ENCODE data around the gene BBS2.

- TF ChIP-seq, protein P1, sequence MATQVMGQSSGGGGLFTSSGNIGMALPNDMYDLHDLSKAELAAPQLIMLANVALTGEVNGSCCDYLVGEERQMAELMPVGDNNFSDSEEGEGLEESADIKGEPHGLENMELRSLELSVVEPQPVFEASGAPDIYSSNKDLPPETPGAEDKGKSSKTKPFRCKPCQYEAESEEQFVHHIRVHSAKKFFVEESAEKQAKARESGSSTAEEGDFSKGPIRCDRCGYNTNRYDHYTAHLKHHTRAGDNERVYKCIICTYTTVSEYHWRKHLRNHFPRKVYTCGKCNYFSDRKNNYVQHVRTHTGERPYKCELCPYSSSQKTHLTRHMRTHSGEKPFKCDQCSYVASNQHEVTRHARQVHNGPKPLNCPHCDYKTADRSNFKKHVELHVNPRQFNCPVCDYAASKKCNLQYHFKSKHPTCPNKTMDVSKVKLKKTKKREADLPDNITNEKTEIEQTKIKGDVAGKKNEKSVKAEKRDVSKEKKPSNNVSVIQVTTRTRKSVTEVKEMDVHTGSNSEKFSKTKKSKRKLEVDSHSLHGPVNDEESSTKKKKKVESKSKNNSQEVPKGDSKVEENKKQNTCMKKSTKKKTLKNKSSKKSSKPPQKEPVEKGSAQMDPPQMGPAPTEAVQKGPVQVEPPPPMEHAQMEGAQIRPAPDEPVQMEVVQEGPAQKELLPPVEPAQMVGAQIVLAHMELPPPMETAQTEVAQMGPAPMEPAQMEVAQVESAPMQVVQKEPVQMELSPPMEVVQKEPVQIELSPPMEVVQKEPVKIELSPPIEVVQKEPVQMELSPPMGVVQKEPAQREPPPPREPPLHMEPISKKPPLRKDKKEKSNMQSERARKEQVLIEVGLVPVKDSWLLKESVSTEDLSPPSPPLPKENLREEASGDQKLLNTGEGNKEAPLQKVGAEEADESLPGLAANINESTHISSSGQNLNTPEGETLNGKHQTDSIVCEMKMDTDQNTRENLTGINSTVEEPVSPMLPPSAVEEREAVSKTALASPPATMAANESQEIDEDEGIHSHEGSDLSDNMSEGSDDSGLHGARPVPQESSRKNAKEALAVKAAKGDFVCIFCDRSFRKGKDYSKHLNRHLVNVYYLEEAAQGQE (IDR thresholded peaks at IDR 0.05; ENCODE audit: insufficient read depth in 1 of 2, low read depth in 2 of 2, low read length in 2 of 2): no peak
- no peak for TF ChIP-seq POLR2AphosphoS5 (IDR thresholded peaks at IDR 0.05; ENCODE audit: low read depth, low read length)
- no peak for TF ChIP-seq TAF1 (IDR thresholded peaks at IDR 0.05; ENCODE audit: borderline replicate concordance, insufficient read depth, low read length)
- TF ChIP-seq SIN3A (IDR thresholded peaks at IDR 0.05; ENCODE audit: borderline replicate concordance, insufficient read depth, low read length): no peak
- no peak for TF ChIP-seq FOXP2 (optimal IDR thresholded peaks at IDR 0.05; ENCODE audit: borderline replicate concordance, extremely low read depth, extremely low read length, insufficient read depth)
Observed at GRCh38 chr16:56469748-56470147, 50.1 kb downstream of the BBS2 start.
